OCI-LY1 (cell line): Measurements from ENCODE around the gene DENND5A.
"Not testable (repeated sequence)": the region's sequence is repeated elsewhere in the genome, so short reads cannot be mapped to it uniquely, and the experiment has no call there.

ENCODE experiments used
- H2AFZ ChIP-seq: fragments of 200-600 bp; sonication (generic), shearing (Covaris generic); 2 replicates; pipeline ENCODE4 v1.6.0; 2014; ENCODE audit warnings: antibody characterized with exemption, mild to moderate bottlenecking, low read length
- H3F3A ChIP-seq: fragments of 200-600 bp; sonication (generic), shearing (Covaris generic); 2 replicates; pipeline ENCODE4 v1.6.0; 2014; ENCODE audit warnings: mild to moderate bottlenecking, antibody characterized with exemption, low read length, moderate library complexity; ENCODE audit not compliant: insufficient read depth
- H3K27ac ChIP-seq: fragments of 200-600 bp; sonication (generic); 2 replicates; pipeline ENCODE4 v1.5.1; 2014; ENCODE audit warnings: low read length, mixed run types, mild to moderate bottlenecking, low read depth; ENCODE audit not compliant: poor library complexity, severe bottlenecking
- H3K27me3 ChIP-seq: fragments of 200-600 bp; sonication (generic); 2 replicates; pipeline ENCODE4 v1.6.0; 2014; ENCODE audit warnings: antibody characterized with exemption, mild to moderate bottlenecking, low read length, moderate library complexity; ENCODE audit not compliant: insufficient read depth
- H3K36me3 ChIP-seq: fragments of 200-600 bp; sonication (generic); 2 replicates; pipeline ENCODE4 v1.6.1; 2014; ENCODE audit warnings: mild to moderate bottlenecking, antibody characterized with exemption, low read length, moderate library complexity, mixed read lengths; ENCODE audit not compliant: insufficient read depth
- H3K4me1 ChIP-seq: fragments of 200-600 bp; sonication (generic); 2 replicates; pipeline ENCODE4 v1.5.1; 2014; ENCODE audit warnings: mild to moderate bottlenecking, low read length, moderate library complexity; ENCODE audit not compliant: insufficient read depth, severe bottlenecking
- H3K4me2 ChIP-seq: fragments of 200-600 bp; sonication (generic), shearing (Covaris generic); 2 replicates; pipeline ENCODE4 v1.6.1; 2014; ENCODE audit warnings: low read length
- H3K4me3 ChIP-seq: fragments of 200-600 bp; sonication (generic); 2 replicates; pipeline ENCODE4 v1.5.1; 2014; ENCODE audit warnings: low read length, low read depth, mild to moderate bottlenecking, mixed read lengths; ENCODE audit not compliant: poor library complexity, severe bottlenecking
- H3K79me2 ChIP-seq: fragments of 200-600 bp; shearing (Covaris generic); 2 replicates; pipeline ENCODE4 v1.6.1; 2016; ENCODE audit warnings: mixed run types, low read length, mixed read lengths; ENCODE audit not compliant: insufficient read depth
- H3K9ac ChIP-seq: fragments of 200-600 bp; sonication (generic), shearing (Covaris generic); 2 replicates; pipeline ENCODE4 v1.6.1; 2014; ENCODE audit warnings: mild to moderate bottlenecking, low read length, mixed read lengths
- H3K9me2 ChIP-seq: fragments of 200-600 bp; sonication (generic), shearing (Covaris generic); 2 replicates; pipeline ENCODE4 v1.6.1; 2014; ENCODE audit warnings: low read depth, mild to moderate bottlenecking, low read length, mixed read lengths
- H3K9me3 ChIP-seq: fragments of 200-600 bp; shearing (Covaris generic); 2 replicates; pipeline ENCODE4 v1.6.1; 2014; ENCODE audit warnings: low read length, mixed read lengths
- H4K20me1 ChIP-seq: fragments of 200-600 bp; sonication (generic), shearing (Covaris generic); 2 replicates; pipeline ENCODE4 v1.6.0; 2016; ENCODE audit warnings: mild to moderate bottlenecking, low read length; ENCODE audit not compliant: insufficient read depth
- CTCF ChIP-seq: fragments of 200-600 bp; sonication (generic), shearing (Covaris generic); IDR thresholded peaks from 2 replicates; pipeline ENCODE4 v1.5.1; 2017; ENCODE audit warnings: mild to moderate bottlenecking, antibody characterized with exemption, low read length, moderate library complexity, mixed read lengths
- EZH2 ChIP-seq: fragments of 200-600 bp; sonication (generic), shearing (Covaris generic); IDR thresholded peaks from 2 replicates; pipeline ENCODE4 v1.8.0; 2017; ENCODE audit warnings: borderline replicate concordance, mixed run types, mild to moderate bottlenecking, antibody characterized with exemption, low read length, moderate library complexity, mixed read lengths

The DENND5A gene

GRCh38 chr11:9264316-9265210, 587 bp downstream of the DENND5A start:
- Histone ChIP-seq H3K9me3 (no peaks in the 10 kb centered on the region), H3K27ac (no peak overlapping the region), H3K36me3 (no peaks in the 10 kb centered on the region), H3K9ac (peak overlapping the region; percentile 60; the same call in 1 of the 2 replicates), H3K4me2 (peak overlapping the region; percentile 85), H3K9me2 (no peaks in the 10 kb centered on the region), H2AFZ (no peak overlapping the region), H3K79me2 (no peaks in the 10 kb centered on the region), H3F3A (no peaks in the 10 kb centered on the region), H3K4me3 (peak overlapping the region; percentile 82), H4K20me1 (no peaks in the 10 kb centered on the region), H3K27me3 (no peaks in the 10 kb centered on the region), H3K4me1 (peaks cover 24% of the 10 kb centered on the region)
- TF ChIP-seq CTCF (no peak), EZH2 (no peak)

GRCh38 chr11:9263840-9264315, 1.3 kb downstream of the DENND5A start:
- Histone ChIP-seq H3K4me1 (peaks cover 24% of the 10 kb centered on the region), H2AFZ (no peak overlapping the region), H3K4me2 (peak overlapping the region; percentile 85), H3K9me3 (no peaks in the 10 kb centered on the region), H3K79me2 (no peaks in the 10 kb centered on the region), H3K27me3 (no peaks in the 10 kb centered on the region), H3K36me3 (no peaks in the 10 kb centered on the region), H3F3A (no peaks in the 10 kb centered on the region), H3K4me3 (peak overlapping the region; percentile 82), H4K20me1 (no peaks in the 10 kb centered on the region), H3K9ac (peak overlapping the region; percentile 60; the same call in 1 of the 2 replicates), H3K27ac (no peak overlapping the region), H3K9me2 (no peaks in the 10 kb centered on the region)
- no peak for TF ChIP-seq EZH2
- TF ChIP-seq CTCF, result no peak

- H3K27me3 ChIP-seq, H2AFZ ChIP-seq, H4K20me1 ChIP-seq, H3F3A ChIP-seq, H3K79me2 ChIP-seq, H3K9me3 ChIP-seq, H3K4me2 ChIP-seq, H3K36me3 ChIP-seq, H3K9me2 ChIP-seq, H3K9ac ChIP-seq, H3K27ac ChIP-seq, H3K4me3 ChIP-seq: not testable (repeated sequence)
- H3K4me1 ChIP-seq, result peaks cover 24% of the 10 kb centered on the region
These were observed 4.4 kb downstream of the DENND5A start for GRCh38 chr11:9260838-9261146.
